HepG2 (cell line): Measurements from ENCODE around the gene VIM. TPM values are rescaled to one million over a fixed set of nuclear protein-coding genes. Genes with fewer than 3 reads are reported as not detected.

ENCODE experiments used
- ATAC-seq: fragments of 200-7000 bp; cut with Tn5 transposase; 3 replicates; pipeline ENCODE4 v1.9.1; 2020; ENCODE audit warnings: mild to moderate bottlenecking, moderate library complexity
- BruUV-seq: library from RNA; stranded (reverse); fragments of 400-500 nt; replicated peaks from 2 replicates; lab custom pipeline; 2021; lab: Mats Ljungman, UMichigan
- CTCF ChIA-PET: fragments of 300-600 bp; formaldehyde crosslinking; extraction: SDS; loops from one replicate; lab custom pipeline; 2021; ENCODE audit warnings: low total read pairs, inconsistent platforms, low intra/inter-chr PET ratio; lab: Yijun Ruan, JAX
- POLR2A ChIA-PET: fragments of 350-600 bp; sonication (Branson Sonifier 250); formaldehyde crosslinking; loops from one replicate; lab custom pipeline; 2020; ENCODE audit warnings: antibody characterized with exemption, inconsistent platforms; lab: Yijun Ruan, JAX
- DNase-seq: peaks from one replicate; pipeline ENCODE4 v3.0.0-alpha.2; 2015; ENCODE audit warnings: low spot score
- FAIRE-seq: peaks from 3 replicates; lab custom pipeline; 2011; peaks lifted over from hg19 to GRCh38; lab: Jason Lieb, UNC
- H2AFZ ChIP-seq: one replicate; pipeline ENCODE4 v1.6.1; 2011; ENCODE audit warnings: low read length, inconsistent platforms
- H3K27ac ChIP-seq: fragments of 300-600 bp; 3 replicates; pipeline ENCODE4 v1.8.0; 2011; ENCODE audit warnings: mixed run types, mild to moderate bottlenecking, mixed read lengths, low read length, inconsistent platforms; ENCODE audit not compliant: insufficient read depth; ENCODE audit errors: extremely low read length
- H3K27me3 ChIP-seq, 2 experiments: fragments of 200-600 bp in 1 of 2; 2 replicates in 1 of 2; 3 replicates in 1 of 2; pipeline versions ENCODE4 v1.6.0 to v1.8.0; 2011; ENCODE audit warnings: low read length in 2 of 2, mild to moderate bottlenecking in 2 of 2, moderate library complexity in 2 of 2, inconsistent platforms in 1 of 2; ENCODE audit not compliant: insufficient read depth in 2 of 2, control insufficient read depth in 1 of 2
- H3K36me3 ChIP-seq, 2 experiments: fragments of 200-600 bp in 1 of 2; replicated peaks in 1 of 2; 2 replicates in 1 of 2; 3 replicates in 1 of 2; pipeline versions ENCODE4 v1.5.1 to v1.8.0; 2011; ENCODE audit warnings: low read length in 2 of 2, inconsistent platforms in 1 of 2; ENCODE audit not compliant: insufficient read depth in 2 of 2, control insufficient read depth in 1 of 2
- H3K4me1 ChIP-seq: 2 replicates; pipeline ENCODE4 v1.5.1; 2012; ENCODE audit warnings: low read length, inconsistent platforms; ENCODE audit not compliant: insufficient read depth
- H3K4me2 ChIP-seq: 2 replicates; pipeline ENCODE4 v1.6.0; 2011; ENCODE audit warnings: low read depth, low read length, inconsistent platforms
- H3K4me3 ChIP-seq, 3 experiments: fragments of 200-600 bp in 1 of 3; sonication (generic), shearing (Covaris generic) in 1 of 3; replicated peaks in 1 of 3; 2 replicates each; pipeline ENCODE4 v1.5.1; 2011 to 2016; ENCODE audit warnings: low read length in 3 of 3, inconsistent platforms in 2 of 3, low read depth in 2 of 3, mild to moderate bottlenecking in 2 of 3, control low read depth in 1 of 3, mixed read lengths in 1 of 3; ENCODE audit not compliant: insufficient read depth in 1 of 3
- H3K79me2 ChIP-seq: one replicate; pipeline ENCODE4 v1.6.1; 2011; ENCODE audit warnings: low read length, inconsistent platforms; ENCODE audit not compliant: insufficient read depth
- H3K9ac ChIP-seq: 2 replicates; pipeline ENCODE4 v1.6.0; 2011; ENCODE audit warnings: mild to moderate bottlenecking, low read depth, low read length, inconsistent platforms; ENCODE audit not compliant: insufficient read depth
- H3K9me3 ChIP-seq: 2 replicates; pipeline ENCODE4 v1.5.1; 2012; ENCODE audit warnings: mild to moderate bottlenecking, low read length
- H4K20me1 ChIP-seq: 2 replicates; pipeline ENCODE4 v1.6.0; 2011; ENCODE audit warnings: inconsistent platforms, mild to moderate bottlenecking, low read length, moderate library complexity; ENCODE audit not compliant: insufficient read depth
- ASH2L ChIP-seq: fragments of 300-600, 200-600 bp; sonication (generic); IDR thresholded peaks from 2 replicates; pipeline ENCODE4 v1.7.0; 2017; ENCODE audit warnings: low read depth, mild to moderate bottlenecking, moderate library complexity, mixed read lengths, low read length; ENCODE audit not compliant: insufficient read length
- BRD4 ChIP-seq: sonication (generic); formaldehyde crosslinking; IDR thresholded peaks from 2 replicates; pipeline ENCODE4 v1.4.0; 2020; ENCODE audit warnings: missing genetic modification reagents
- FOXJ3 ChIP-seq: sonication (generic); formaldehyde crosslinking; IDR thresholded peaks from 2 replicates; pipeline ENCODE4 v1.4.0; 2020; ENCODE audit warnings: missing genetic modification reagents, mild to moderate bottlenecking, borderline replicate concordance
- GTF3A ChIP-seq: sonication (generic); formaldehyde crosslinking; conservative IDR thresholded peaks from 2 replicates; pipeline ENCODE4 v1.4.0; 2020; ENCODE audit warnings: mild to moderate bottlenecking, missing genetic modification reagents
- SIN3A ChIP-seq: IDR thresholded peaks from 2 replicates; pipeline ENCODE4 v1.6.1; 2011; ENCODE audit warnings: low read depth, mild to moderate bottlenecking, control low read depth, low read length, borderline replicate concordance
- SSRP1 ChIP-seq: IDR thresholded peaks from 2 replicates; pipeline ENCODE4 v1.6.1; 2016; ENCODE audit warnings: control low read depth
- ZNF274 ChIP-seq: sonication (generic); formaldehyde crosslinking; IDR thresholded peaks from 2 replicates; pipeline ENCODE4 v1.5.1; 2020; ENCODE audit warnings: mild to moderate bottlenecking, missing genetic modification reagents
- ZNF335 ChIP-seq: sonication (generic); formaldehyde crosslinking; IDR thresholded peaks from 2 replicates; pipeline ENCODE4 v1.4.0; 2020; ENCODE audit warnings: missing genetic modification reagents
- ZNF670 ChIP-seq: sonication (generic); formaldehyde crosslinking; IDR thresholded peaks from 2 replicates; pipeline ENCODE4 v1.8.0; 2022; ENCODE audit warnings: mild to moderate bottlenecking, missing genetic modification reagents, borderline replicate concordance
- ZNF878 ChIP-seq: sonication (generic); formaldehyde crosslinking; IDR thresholded peaks from 2 replicates; pipeline ENCODE4 v1.8.1; 2023; ENCODE audit warnings: mild to moderate bottlenecking, missing genetic modification reagents, moderate library complexity
- WGBS: methylation state at CpG from one replicate; pipeline ENCODE4 v1.1.6; 2017; ENCODE audit warnings: low lambda C conversion rate; 5-methylcytosine and 5-hydroxymethylcytosine counted together
- in situ Hi-C: cut with HindIII; loops from 2 replicates; pipeline ENCODE4 v1.10.0; 2017; ENCODE audit warnings: low pct_unique_long_range_greater_than_20kb; ENCODE audit not compliant: extremely low pct_ligation_motif_present
- intact Hi-C: fragments of 100-400 bp; cut with micrococcal nuclease; formaldehyde crosslinking; loops from one replicate; pipeline ENCODE4 v1.10.0; 2022; ENCODE audit not compliant: unreplicated experiment
- polyA plus RNA-seq, 8 experiments: library from polyadenylated mRNA; depleted of rRNA in 3 of 8; stranded (reverse) in 7 of 8; unstranded in 1 of 8; fragments of >200 nt; fragmentation: Illumina TruSeq in 4 of 8; extraction: Trizol in 4 of 8; gene quantifications; 2 replicates each; pipeline versions ENCODE4 v1.2.1 to v1.2.3, GENCODE V29; 2011 to 2016; ENCODE audit warnings: low read depth in 4 of 8, missing spikeins in 1 of 8, mixed read lengths in 1 of 8; ENCODE audit not compliant: insufficient read depth in 1 of 8
- total RNA-seq, 5 experiments: library from RNA; depleted of rRNA; stranded (reverse); fragments of >200 nt; fragmentation: Illumina TruSeq; extraction: Trizol; gene quantifications; 2 replicates each; pipeline ENCODE4 v1.2.3, GENCODE V29; 2016; ENCODE audit warnings: low read depth in 1 of 5

The VIM gene
- total and polyA plus RNA-seq, 2 of the 13 experiments (the other 11 are each of a cell fraction or from before 2014, with no cell fraction given) = not detected

DNA sequence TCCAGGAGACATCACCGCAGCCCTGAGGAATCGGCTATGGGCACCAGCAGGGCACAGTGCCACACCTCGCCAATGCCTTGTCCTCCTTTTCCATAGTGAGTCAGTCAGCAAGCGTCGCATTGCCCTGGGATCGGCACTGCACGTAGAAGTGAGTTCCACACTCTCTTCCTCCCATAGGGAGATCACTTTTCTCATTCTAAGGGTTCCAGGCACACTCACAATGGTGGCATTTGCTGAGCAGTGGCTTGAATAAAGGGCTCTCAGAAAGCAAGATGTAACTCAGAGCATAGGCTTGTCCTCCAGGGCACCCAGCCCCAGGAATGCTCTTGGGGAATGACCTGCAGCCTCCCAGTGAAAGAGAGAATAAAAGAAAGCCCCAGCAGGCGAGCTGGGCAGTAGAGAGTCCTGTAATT, 1.1 kb upstream of the VIM start:
- Histone ChIP-seq H3K4me1 (peaks cover 17% of the 10 kb centered on the region; the same call in 1 of the 2 replicates), H3K4me3 (no peak overlapping the region), H4K20me1 (no peaks in the 10 kb centered on the region), H2AFZ (no peak overlapping the region), H3K9ac (no peak overlapping the region), H3K9me3 (no peaks in the 10 kb centered on the region), H3K79me2 (no peaks in the 10 kb centered on the region), H3K27me3 (no peaks in the 10 kb centered on the region), H3K4me2 (no peak overlapping the region), H3K36me3 (no peaks in the 10 kb centered on the region), H3K27ac (no peak overlapping the region)
- WGBS = 78% methylated on average over 6 of the region's 8 CpGs
- CTCF ChIA-PET = no interaction called here
- TF ChIP-seq ASH2L (no peak), GTF3A (CRISPR knock-in tag) (no peak), ZNF335 (CRISPR knock-in tag) (no peak), FOXJ3 (no peak), ZNF878 (CRISPR knock-in tag) (no peak), SIN3A (no peak), ZNF670 (no peak), SSRP1 (no peak), BRD4 (no peak), ZNF274 (CRISPR knock-in tag) (no peak)
- POLR2A ChIA-PET = no interaction called here
- DNase-seq (no peak), FAIRE-seq (no peak), ATAC-seq (no peak)
- in situ Hi-C loops (loop anchor here (25.0 kb wide), 1 partner anchor 1365 kb away; the partner anchor contains the start of gene MINDY3), intact Hi-C loops (no loop called here)
- BruUV-seq = no TSS peak
